HL-60 (cell line): ENCODE data around the gene SOD1.

ENCODE experiments used
- CTCF ChIP-seq: IDR thresholded peaks from one replicate; pipeline ENCODE4 v1.5.1; 2011; ENCODE audit warnings: low read length, control low read depth, inconsistent platforms; ENCODE audit not compliant: insufficient read depth
- GABPA ChIP-seq: IDR thresholded peaks from 2 replicates; pipeline ENCODE4 v1.6.1; 2012; ENCODE audit warnings: low read depth
- POLR2AphosphoS5 ChIP-seq: IDR thresholded peaks from 2 replicates; pipeline ENCODE4 v1.6.1; 2012; ENCODE audit warnings: low read depth
- REST ChIP-seq: IDR thresholded peaks from 2 replicates; pipeline ENCODE4 v1.6.1; 2012; ENCODE audit warnings: low read depth; ENCODE audit not compliant: insufficient replicate concordance
- SPI1 ChIP-seq: IDR thresholded peaks from 2 replicates; pipeline ENCODE4 v1.6.1; 2012; ENCODE audit warnings: low read depth, mild to moderate bottlenecking, borderline replicate concordance

- no peak for TF ChIP-seq CTCF
- TF ChIP-seq POLR2AphosphoS5: no peak
- TF ChIP-seq REST: no peak
- TF ChIP-seq GABPA: no peak
- no peak for TF ChIP-seq SPI1
Measured at GRCh38 chr21:31641416-31641922, 18.0 kb upstream of the SOD1 start.
